Astrocyte (in vitro differentiated cells and primary cell): Measurements from ENCODE around the gene SMIM15. TPM values are rescaled to one million over a fixed set of nuclear protein-coding genes. Genes with fewer than 3 reads are reported as not detected.

Experiments used
- DNase-seq: peaks from one replicate; pipeline ENCODE4 v3.0.0-alpha.2; 2010; ENCODE audit warnings: low read depth
- FAIRE-seq: peaks from 2 replicates; lab custom pipeline; 2011; peaks lifted over from hg19 to GRCh38; lab: Jason Lieb, UNC
- H2AFZ ChIP-seq: 2 replicates; pipeline ENCODE4 v1.6.0; 2012; ENCODE audit warnings: low read depth, low read length, inconsistent platforms
- H3K27ac ChIP-seq: 2 replicates; pipeline ENCODE4 v1.5.1; 2011; ENCODE audit warnings: low read depth, low read length, inconsistent platforms
- H3K27me3 ChIP-seq: 2 replicates; pipeline ENCODE4 v1.6.0; 2011; ENCODE audit warnings: low read length, inconsistent platforms; ENCODE audit not compliant: insufficient read depth
- H3K36me3 ChIP-seq: 2 replicates; pipeline ENCODE4 v1.5.1; 2011; ENCODE audit warnings: low read length, inconsistent platforms; ENCODE audit not compliant: insufficient read depth
- H3K4me1 ChIP-seq: 2 replicates; pipeline ENCODE4 v1.5.1; 2011; ENCODE audit warnings: low read length, inconsistent platforms; ENCODE audit not compliant: insufficient read depth
- H3K4me2 ChIP-seq: 2 replicates; pipeline ENCODE4 v1.6.0; 2012; ENCODE audit warnings: low read length, inconsistent platforms
- H3K4me3 ChIP-seq: 2 replicates; pipeline ENCODE4 v1.5.1; 2011; ENCODE audit warnings: low read depth, mild to moderate bottlenecking, low read length, inconsistent platforms; ENCODE audit not compliant: insufficient read depth
- H3K79me2 ChIP-seq: 2 replicates; pipeline ENCODE4 v1.6.0; 2012; ENCODE audit warnings: mild to moderate bottlenecking, low read length, inconsistent platforms; ENCODE audit not compliant: insufficient read depth
- H3K9ac ChIP-seq: 2 replicates; pipeline ENCODE4 v1.6.0; 2012; ENCODE audit warnings: mild to moderate bottlenecking, low read length, inconsistent platforms
- H3K9me3 ChIP-seq: 2 replicates; pipeline ENCODE4 v1.5.1; 2012; ENCODE audit warnings: low read depth, mild to moderate bottlenecking, low read length, inconsistent platforms; ENCODE audit not compliant: insufficient read depth
- H4K20me1 ChIP-seq: 2 replicates; pipeline ENCODE4 v1.6.0; 2012; ENCODE audit warnings: low read length, inconsistent platforms; ENCODE audit not compliant: insufficient read depth
- H3K27ac Mint-ChIP-seq: one replicate; pipeline ENCODE4 v1.8.0; 2021; ENCODE audit warnings: mild to moderate bottlenecking, mixed read lengths; ENCODE audit not compliant: unreplicated experiment
- H3K27me3 Mint-ChIP-seq: one replicate; pipeline ENCODE4 v1.8.0; 2021; ENCODE audit warnings: low read depth, mixed read lengths; ENCODE audit not compliant: unreplicated experiment
- H3K36me3 Mint-ChIP-seq: one replicate; pipeline ENCODE4 v1.8.0; 2021; ENCODE audit warnings: low read depth, mixed read lengths; ENCODE audit not compliant: unreplicated experiment
- H3K4me1 Mint-ChIP-seq: one replicate; pipeline ENCODE4 v1.8.0; 2021; ENCODE audit warnings: low read depth, mixed read lengths; ENCODE audit not compliant: unreplicated experiment
- H3K4me3 Mint-ChIP-seq: one replicate; pipeline ENCODE4 v1.8.0; 2021; ENCODE audit warnings: mild to moderate bottlenecking, moderate library complexity, mixed read lengths; ENCODE audit not compliant: unreplicated experiment
- H3K9me3 Mint-ChIP-seq: one replicate; pipeline ENCODE4 v1.8.0; 2021; ENCODE audit warnings: mild to moderate bottlenecking, mixed read lengths; ENCODE audit not compliant: unreplicated experiment
- EZH2 ChIP-seq: IDR thresholded peaks from 2 replicates; pipeline ENCODE4 v1.6.1; 2012; ENCODE audit warnings: mild to moderate bottlenecking, low read length, inconsistent platforms; ENCODE audit not compliant: insufficient read depth
- total RNA-seq: library from RNA; stranded (reverse); gene quantifications from 2 replicates; pipeline ENCODE4 v1.2.1, GENCODE V29; 2021
- TF ChIP-seq, protein P1 (sequence below): IDR thresholded peaks from 2 replicates; pipeline ENCODE4 v1.5.1; 2011; ENCODE audit warnings: low read depth, mild to moderate bottlenecking, inconsistent platforms, low read length, moderate library complexity; ENCODE audit not compliant: insufficient read depth

The SMIM15 gene
- total RNA-seq, 1 donor from 2014 or later = 86.6 TPM

- H3K27me3 ChIP-seq = no peaks in the 10 kb centered on the region
- no peaks in the 10 kb centered on the region for H3K36me3 ChIP-seq
- H3K79me2 ChIP-seq = no peaks in the 10 kb centered on the region
- H2AFZ ChIP-seq = no peak overlapping the region
- H3K4me3 ChIP-seq = no peak overlapping the region
- no peak overlapping the region for H3K4me2 ChIP-seq
- Mint-ChIP-seq H3K36me3 (peaks cover 1% of the 10 kb centered on the region), H3K27me3 (peaks cover 4% of the 10 kb centered on the region), H3K27ac (no peak overlapping the region), H3K4me3 (no peak overlapping the region), H3K9me3 (no peaks in the 10 kb centered on the region), H3K4me1 (peaks cover 4% of the 10 kb centered on the region)
- no peaks in the 10 kb centered on the region for H3K9me3 ChIP-seq
- H3K9ac ChIP-seq = no peak overlapping the region
- TF ChIP-seq, protein P1, sequence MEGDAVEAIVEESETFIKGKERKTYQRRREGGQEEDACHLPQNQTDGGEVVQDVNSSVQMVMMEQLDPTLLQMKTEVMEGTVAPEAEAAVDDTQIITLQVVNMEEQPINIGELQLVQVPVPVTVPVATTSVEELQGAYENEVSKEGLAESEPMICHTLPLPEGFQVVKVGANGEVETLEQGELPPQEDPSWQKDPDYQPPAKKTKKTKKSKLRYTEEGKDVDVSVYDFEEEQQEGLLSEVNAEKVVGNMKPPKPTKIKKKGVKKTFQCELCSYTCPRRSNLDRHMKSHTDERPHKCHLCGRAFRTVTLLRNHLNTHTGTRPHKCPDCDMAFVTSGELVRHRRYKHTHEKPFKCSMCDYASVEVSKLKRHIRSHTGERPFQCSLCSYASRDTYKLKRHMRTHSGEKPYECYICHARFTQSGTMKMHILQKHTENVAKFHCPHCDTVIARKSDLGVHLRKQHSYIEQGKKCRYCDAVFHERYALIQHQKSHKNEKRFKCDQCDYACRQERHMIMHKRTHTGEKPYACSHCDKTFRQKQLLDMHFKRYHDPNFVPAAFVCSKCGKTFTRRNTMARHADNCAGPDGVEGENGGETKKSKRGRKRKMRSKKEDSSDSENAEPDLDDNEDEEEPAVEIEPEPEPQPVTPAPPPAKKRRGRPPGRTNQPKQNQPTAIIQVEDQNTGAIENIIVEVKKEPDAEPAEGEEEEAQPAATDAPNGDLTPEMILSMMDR = no peak
- TF ChIP-seq EZH2 = no peak
- no peak for DNase-seq
- H3K27ac ChIP-seq = no peak overlapping the region
- H3K4me1 ChIP-seq = no peaks in the 10 kb centered on the region
- no peak for FAIRE-seq
- H4K20me1 ChIP-seq = no peaks in the 10 kb centered on the region
Measured at GRCh38 chr5:61178702-61179101, 16.4 kb upstream of the SMIM15 start.

- Mint-ChIP-seq H3K4me3 (no peak overlapping the region), H3K36me3 (peaks cover 1% of the 10 kb centered on the region), H3K4me1 (peaks cover 4% of the 10 kb centered on the region), H3K27me3 (peaks cover 4% of the 10 kb centered on the region), H3K9me3 (no peaks in the 10 kb centered on the region), H3K27ac (no peak overlapping the region)
- Histone ChIP-seq H3K79me2 (no peaks in the 10 kb centered on the region), H3K4me1 (no peaks in the 10 kb centered on the region), H4K20me1 (no peaks in the 10 kb centered on the region), H3K9me3 (no peaks in the 10 kb centered on the region), H3K4me2 (no peak overlapping the region), H3K27ac (no peak overlapping the region), H3K27me3 (no peaks in the 10 kb centered on the region), H3K9ac (no peak overlapping the region), H3K4me3 (no peak overlapping the region), H2AFZ (no peak overlapping the region), H3K36me3 (no peaks in the 10 kb centered on the region)
- no peak for DNase-seq
- FAIRE-seq = no peak
- no peak for TF ChIP-seq EZH2
- TF ChIP-seq, protein P1 = no peak
Measured at GRCh38 chr5:61177716-61178115, 15.4 kb upstream of the SMIM15 start.

GRCh38 chr5:61177070-61177469 is 14.8 kb upstream of the SMIM15 start:
- Mint-ChIP-seq H3K9me3 (no peaks in the 10 kb centered on the region), H3K36me3 (peaks cover 1% of the 10 kb centered on the region), H3K4me3 (no peak overlapping the region), H3K27me3 (peaks cover 4% of the 10 kb centered on the region), H3K4me1 (peaks cover 4% of the 10 kb centered on the region), H3K27ac (no peak overlapping the region)
- TF ChIP-seq, protein P1 = no peak
- TF ChIP-seq EZH2 = no peak
- no peaks in the 10 kb centered on the region for H4K20me1 ChIP-seq
- no peak for DNase-seq
- H3K4me1 ChIP-seq = no peaks in the 10 kb centered on the region
- H3K4me3 ChIP-seq = no peak overlapping the region
- no peak overlapping the region for H2AFZ ChIP-seq
- FAIRE-seq = no peak
- no peak overlapping the region for H3K27ac ChIP-seq
- H3K27me3 ChIP-seq = no peaks in the 10 kb centered on the region
- no peaks in the 10 kb centered on the region for H3K9me3 ChIP-seq
- no peaks in the 10 kb centered on the region for H3K36me3 ChIP-seq
- no peaks in the 10 kb centered on the region for H3K79me2 ChIP-seq
- H3K4me2 ChIP-seq = no peak overlapping the region
- no peak overlapping the region for H3K9ac ChIP-seq
